Mesendoderm (in vitro differentiated cells): Measurements from ENCODE around the gene CCR5AS.
"Not testable (repeated sequence)": the region's sequence is repeated elsewhere in the genome, so short reads cannot be mapped to it uniquely, and the experiment has no call there.

ENCODE experiments used
- DNase-seq: peaks from one replicate; pipeline ENCODE4 v3.0.0; 2013
- H2AK5ac ChIP-seq: 2 replicates; pipeline ENCODE4 v1.6.1; 2013; ENCODE audit warnings: low read length, inconsistent platforms
- H2BK120ac ChIP-seq: 2 replicates; pipeline ENCODE4 v1.6.1; 2013; ENCODE audit warnings: low read depth, mild to moderate bottlenecking, low read length, moderate library complexity, mixed read lengths
- H2BK15ac ChIP-seq: replicated peaks from 2 replicates; pipeline ENCODE4 v1.6.1; 2013; ENCODE audit warnings: low read depth, mild to moderate bottlenecking, moderate library complexity
- H2BK5ac ChIP-seq: 2 replicates; pipeline ENCODE4 v1.6.1; 2013; ENCODE audit warnings: low read length, inconsistent platforms
- H3K18ac ChIP-seq: 2 replicates; pipeline ENCODE4 v1.6.1; 2013; ENCODE audit warnings: mild to moderate bottlenecking, low read length, mixed read lengths
- H3K23ac ChIP-seq: one replicate; pipeline ENCODE4 v1.6.1; 2013; ENCODE audit warnings: low read length
- H3K27ac ChIP-seq: 2 replicates; pipeline ENCODE4 v1.5.1; 2013; ENCODE audit warnings: low read depth, mild to moderate bottlenecking, inconsistent platforms, low read length, moderate library complexity
- H3K27me3 ChIP-seq: 2 replicates; pipeline ENCODE4 v1.6.1; 2013; ENCODE audit warnings: low read length, control low read depth, mild to moderate bottlenecking, inconsistent platforms; ENCODE audit not compliant: insufficient read depth, poor library complexity
- H3K36me3 ChIP-seq: 2 replicates; pipeline ENCODE4 v1.6.1; 2013; ENCODE audit warnings: low read length, inconsistent platforms; ENCODE audit not compliant: control insufficient read depth, insufficient read depth
- H3K4ac ChIP-seq: one replicate; pipeline ENCODE4 v1.6.1; 2013; ENCODE audit warnings: low read depth, mild to moderate bottlenecking, low read length, moderate library complexity
- H3K4me1 ChIP-seq: 2 replicates; pipeline ENCODE4 v1.6.1; 2013; ENCODE audit warnings: low read depth, low read length, inconsistent platforms; ENCODE audit not compliant: control insufficient read depth
- H3K4me2 ChIP-seq: 2 replicates; pipeline ENCODE4 v1.6.1; 2013; ENCODE audit warnings: low read length
- H3K4me3 ChIP-seq: 2 replicates; pipeline ENCODE4 v1.5.1; 2013; ENCODE audit warnings: mild to moderate bottlenecking, low read length
- H3K56ac ChIP-seq: one replicate; pipeline ENCODE4 v1.6.1; 2013; ENCODE audit warnings: low read length
- H3K79me1 ChIP-seq: 2 replicates; pipeline ENCODE4 v1.6.1; 2013; ENCODE audit warnings: low read length, inconsistent platforms
- H3K79me2 ChIP-seq: 2 replicates; pipeline ENCODE4 v1.6.1; 2013; ENCODE audit warnings: mild to moderate bottlenecking, low read length; ENCODE audit not compliant: control insufficient read depth, insufficient read depth
- H3K9ac ChIP-seq: 2 replicates; pipeline ENCODE4 v1.6.1; 2013; ENCODE audit warnings: low read length, inconsistent platforms
- H4K5ac ChIP-seq: one replicate; pipeline ENCODE4 v1.6.1; 2013; ENCODE audit warnings: low read length
- H4K8ac ChIP-seq: one replicate; pipeline ENCODE4 v1.6.1; 2013; ENCODE audit warnings: low read depth, mild to moderate bottlenecking, control low read depth, low read length, moderate library complexity
- WGBS: extraction: QIAGEN DNeasy Blood & Tissue Kit; methylation state at CpG from one replicate; pipeline ENCODE4 v1.1.7; 2013; ENCODE audit warnings: low lambda C conversion rate, missing lambda C conversion rate; ENCODE audit not compliant: insufficient coverage; ENCODE audit errors: extremely low coverage; 5-methylcytosine and 5-hydroxymethylcytosine counted together

The CCR5AS gene

DNA sequence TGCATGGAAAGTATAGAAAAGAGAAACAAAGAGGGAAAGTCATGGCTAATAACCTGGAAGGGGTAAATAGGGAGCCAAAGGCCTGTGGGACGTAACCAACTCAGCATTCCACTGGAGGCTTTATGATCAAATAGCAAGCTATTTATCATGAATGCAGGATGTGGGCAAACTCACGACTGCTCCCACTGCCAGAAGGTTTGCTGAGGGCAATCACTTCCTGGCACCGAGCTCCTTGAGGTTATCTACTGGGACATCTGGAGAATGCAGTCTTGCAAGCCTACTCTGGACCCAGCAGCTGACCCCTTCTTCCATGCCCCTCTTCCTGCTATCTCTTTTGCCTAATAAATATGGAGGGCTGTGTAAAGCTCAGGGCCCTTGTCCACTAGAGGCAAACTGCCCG, 19.6 kb upstream of the CCR5AS start:
- not testable (repeated sequence) for H2BK5ac ChIP-seq, H3K4me1 ChIP-seq, H2AK5ac ChIP-seq, H2BK15ac ChIP-seq, DNase-seq, H3K23ac ChIP-seq, H3K56ac ChIP-seq, H3K27ac ChIP-seq, H4K8ac ChIP-seq, H3K4ac ChIP-seq, H3K4me2 ChIP-seq, H2BK120ac ChIP-seq, H3K18ac ChIP-seq, H3K79me1 ChIP-seq, H3K9ac ChIP-seq, H4K5ac ChIP-seq, H3K27me3 ChIP-seq, H3K36me3 ChIP-seq, H3K4me3 ChIP-seq, H3K79me2 ChIP-seq
- no CpG with 5 or more reads among the region's 4 CpGs for WGBS

DNA sequence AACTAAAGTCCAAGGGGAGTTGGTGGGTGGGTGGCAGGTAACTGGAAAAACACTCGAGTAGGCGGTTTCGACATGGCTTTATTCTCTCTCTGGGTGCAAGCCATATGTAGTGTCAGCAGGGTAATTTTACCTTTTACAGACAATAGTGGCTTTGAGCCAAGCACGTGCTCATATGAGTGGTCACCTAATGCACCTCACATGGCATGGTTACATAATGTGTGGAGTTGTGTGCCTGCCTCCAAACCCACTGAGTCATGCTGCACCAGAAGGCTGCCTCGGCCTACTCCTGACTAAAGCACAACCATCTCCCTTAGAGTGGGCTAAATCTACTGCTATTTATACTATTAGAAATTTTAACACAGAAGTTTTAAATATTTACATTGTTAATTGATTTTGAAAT, 16.7 kb upstream of the CCR5AS start:
- Histone ChIP-seq H3K4me3 (no peak overlapping the region), H3K79me1 (no peaks in the 10 kb centered on the region), H3K4ac (no peak overlapping the region), H3K27me3 (no peaks in the 10 kb centered on the region), H3K4me2 (no peak overlapping the region), H3K27ac (no peak overlapping the region), H2BK120ac (no peak overlapping the region), H3K56ac (no peak overlapping the region), H3K23ac (no peak overlapping the region), H3K9ac (no peak overlapping the region), H3K36me3 (no peaks in the 10 kb centered on the region), H2BK15ac (no peak overlapping the region), H3K4me1 (no peaks in the 10 kb centered on the region), H4K5ac (no peak overlapping the region), H4K8ac (no peak overlapping the region), H2BK5ac (no peak overlapping the region), H3K18ac (no peak overlapping the region), H3K79me2 (no peaks in the 10 kb centered on the region), H2AK5ac (no peak overlapping the region)
- no CpG with 5 or more reads among the region's 5 CpGs for WGBS
- no peak for DNase-seq

DNA sequence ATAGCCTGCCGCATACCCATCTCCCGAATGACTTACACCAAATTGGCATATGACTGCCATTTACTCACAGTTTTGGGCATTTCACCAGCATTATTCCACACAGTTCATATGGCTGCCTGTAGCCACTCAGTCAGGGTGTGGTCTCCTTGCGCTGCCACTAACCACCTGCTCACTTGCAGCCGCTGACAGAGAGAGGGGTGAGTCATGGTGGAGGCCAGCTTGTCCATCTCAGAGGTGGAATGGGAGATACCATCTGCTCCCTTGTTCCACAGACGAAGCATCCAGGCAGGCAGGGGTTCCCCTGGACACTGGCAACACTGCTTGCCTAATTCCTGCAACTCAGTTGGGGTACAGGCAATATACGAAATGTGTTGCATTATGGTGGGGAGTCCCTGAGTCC, 15.8 kb upstream of the CCR5AS start:
- Histone ChIP-seq H3K4me3 (no peak overlapping the region), H3K4me1 (peaks cover 8% of the 10 kb centered on the region), H3K79me1 (no peaks in the 10 kb centered on the region), H2BK120ac (no peak overlapping the region), H4K8ac (no peak overlapping the region), H4K5ac (no peak overlapping the region), H3K79me2 (no peaks in the 10 kb centered on the region), H3K27ac (no peak overlapping the region), H2AK5ac (no peak overlapping the region), H3K27me3 (no peaks in the 10 kb centered on the region), H2BK5ac (no peak overlapping the region), H3K56ac (no peak overlapping the region), H3K23ac (no peak overlapping the region), H3K4me2 (no peak overlapping the region), H2BK15ac (no peak overlapping the region), H3K9ac (no peak overlapping the region), H3K18ac (no peak overlapping the region), H3K36me3 (no peaks in the 10 kb centered on the region), H3K4ac (no peak overlapping the region)
- DNase-seq, result no peak
- WGBS, result no CpG with 5 or more reads among the region's 6 CpGs

DNA sequence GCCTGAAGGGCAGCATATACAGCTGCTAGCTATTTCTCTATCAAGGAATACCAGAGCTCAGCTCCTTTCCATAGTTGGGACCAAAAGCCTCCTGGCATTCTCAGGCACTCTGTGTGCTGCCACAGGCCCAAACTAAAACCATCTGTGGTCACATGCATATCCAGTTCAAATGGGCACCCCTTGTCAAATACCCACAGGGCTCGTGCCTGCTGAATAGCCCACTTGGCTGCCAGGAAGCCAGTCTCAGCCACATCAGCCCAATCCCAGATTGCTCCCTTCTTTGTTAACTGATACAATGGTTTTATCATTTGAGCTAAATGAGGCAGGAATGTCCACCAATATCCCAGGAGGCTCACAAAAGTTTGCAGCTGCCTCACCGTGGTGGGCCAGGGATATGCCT, 14.1 kb upstream of the CCR5AS start:
- no peaks in the 10 kb centered on the region for H3K27me3 ChIP-seq
- H3K79me2 ChIP-seq, result no peaks in the 10 kb centered on the region
- H3K4me2 ChIP-seq, result no peak overlapping the region
- no peak overlapping the region for H3K4ac ChIP-seq
- H3K79me1 ChIP-seq, result no peaks in the 10 kb centered on the region
- no CpG with 5 or more reads among the region's 2 CpGs for WGBS
- no peak overlapping the region for H4K8ac ChIP-seq
- no peak overlapping the region for H3K27ac ChIP-seq
- no peak for DNase-seq
- no peaks in the 10 kb centered on the region for H3K36me3 ChIP-seq
- H2BK15ac ChIP-seq, result no peak overlapping the region
- no peak overlapping the region for H3K18ac ChIP-seq
- no peak overlapping the region for H3K56ac ChIP-seq
- H3K4me3 ChIP-seq, result no peak overlapping the region
- no peak overlapping the region for H4K5ac ChIP-seq
- H2BK120ac ChIP-seq, result no peak overlapping the region
- H2AK5ac ChIP-seq, result no peak overlapping the region
- no peak overlapping the region for H3K23ac ChIP-seq
- H2BK5ac ChIP-seq, result no peak overlapping the region
- peaks cover 10% of the 10 kb centered on the region for H3K4me1 ChIP-seq
- H3K9ac ChIP-seq, result no peak overlapping the region

DNA sequence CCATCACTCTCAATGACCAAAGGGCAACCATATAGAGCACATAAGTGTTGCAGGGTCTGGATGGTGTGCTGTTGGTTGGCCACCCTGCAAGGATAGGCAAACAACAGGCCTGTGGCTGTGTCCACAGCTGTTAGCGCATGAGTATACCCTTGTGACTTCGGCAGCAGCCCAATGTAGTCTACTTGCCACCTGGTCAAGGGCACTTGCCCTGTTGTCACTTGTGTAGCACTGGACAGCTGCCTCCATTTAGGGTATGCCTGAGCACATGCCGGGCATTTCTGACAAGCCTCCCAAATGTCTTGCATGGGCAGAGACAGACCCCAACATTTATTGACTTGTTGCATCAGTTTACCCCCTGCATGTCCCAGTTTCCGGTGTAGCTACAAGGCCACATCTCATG, 12.9 kb upstream of the CCR5AS start:
- H3K4me2 ChIP-seq, result no peak overlapping the region
- no peaks in the 10 kb centered on the region for H3K36me3 ChIP-seq
- H3K4me3 ChIP-seq, result no peak overlapping the region
- no peaks in the 10 kb centered on the region for H3K79me2 ChIP-seq
- H3K56ac ChIP-seq, result no peak overlapping the region
- H3K4ac ChIP-seq, result no peak overlapping the region
- no peak overlapping the region for H3K27ac ChIP-seq
- no peak overlapping the region for H3K9ac ChIP-seq
- H4K8ac ChIP-seq, result no peak overlapping the region
- H2BK120ac ChIP-seq, result no peak overlapping the region
- no peaks in the 10 kb centered on the region for H3K27me3 ChIP-seq
- H3K18ac ChIP-seq, result no peak overlapping the region
- peaks cover 10% of the 10 kb centered on the region for H3K4me1 ChIP-seq
- no peak overlapping the region for H2BK15ac ChIP-seq
- no peak overlapping the region for H3K23ac ChIP-seq
- H2AK5ac ChIP-seq, result no peak overlapping the region
- DNase-seq, result no peak
- WGBS, result no CpG with 5 or more reads among the region's 4 CpGs
- no peak overlapping the region for H4K5ac ChIP-seq
- no peaks in the 10 kb centered on the region for H3K79me1 ChIP-seq
- no peak overlapping the region for H2BK5ac ChIP-seq

DNA sequence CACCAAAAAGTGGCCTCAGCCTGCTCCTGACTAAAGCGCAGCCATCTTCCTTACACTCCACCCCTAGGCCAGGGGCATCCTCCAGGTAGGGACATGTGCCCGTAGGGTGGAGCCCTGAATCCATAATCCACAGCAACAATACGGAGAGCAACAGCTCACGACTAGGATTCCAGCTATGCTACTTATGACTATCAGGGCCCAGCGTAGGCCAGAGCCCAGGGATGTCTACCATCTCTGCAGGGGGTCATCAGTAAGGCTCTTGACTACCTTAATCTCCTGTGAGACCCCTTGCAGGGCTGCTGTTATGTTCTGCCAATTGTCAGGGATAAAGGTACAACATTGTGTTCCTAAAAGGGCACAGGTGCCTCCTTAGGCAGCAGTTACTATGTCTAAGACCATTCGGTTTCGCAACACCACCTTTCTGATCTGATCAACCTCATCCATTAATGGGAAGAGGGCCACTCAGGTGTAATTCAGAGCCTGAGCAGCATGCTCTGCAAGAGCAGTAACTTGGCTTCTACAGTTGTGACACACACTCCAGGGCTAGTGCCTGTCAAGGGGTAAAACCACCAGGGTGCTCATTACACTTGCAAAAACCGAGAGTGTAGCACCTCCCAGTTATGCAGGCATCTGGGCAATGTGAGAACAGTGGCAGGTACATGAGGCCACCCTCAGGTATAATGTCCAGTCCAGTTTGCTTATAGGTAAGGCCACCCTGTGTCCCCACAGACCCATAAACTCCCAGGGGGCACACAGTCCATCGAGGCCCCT, 11.2 kb upstream of the CCR5AS start:
- H3K18ac ChIP-seq, result no peak overlapping the region
- WGBS, result no CpG with 5 or more reads among the region's 9 CpGs
- no peaks in the 10 kb centered on the region for H3K27me3 ChIP-seq
- no peak overlapping the region for H4K8ac ChIP-seq
- H3K4me3 ChIP-seq, result no peak overlapping the region
- peak; percentile 65 for DNase-seq
- H2BK120ac ChIP-seq, result no peak overlapping the region
- H4K5ac ChIP-seq, result no peak overlapping the region
- no peaks in the 10 kb centered on the region for H3K79me2 ChIP-seq
- H3K4ac ChIP-seq, result no peak overlapping the region
- peaks cover 10% of the 10 kb centered on the region for H3K4me1 ChIP-seq
- no peak overlapping the region for H3K23ac ChIP-seq
- no peak overlapping the region for H3K27ac ChIP-seq
- H3K79me1 ChIP-seq, result no peaks in the 10 kb centered on the region
- no peak overlapping the region for H2BK5ac ChIP-seq
- H2BK15ac ChIP-seq, result no peak overlapping the region
- no peaks in the 10 kb centered on the region for H3K36me3 ChIP-seq
- H2AK5ac ChIP-seq, result no peak overlapping the region
- H3K9ac ChIP-seq, result no peak overlapping the region
- H3K56ac ChIP-seq, result peak overlapping the region; percentile 0
- H3K4me2 ChIP-seq, result no peak overlapping the region
